Measurements from ENCODE around the gene PLEKHG3. TPM values are rescaled to one million over a fixed set of nuclear protein-coding genes. Genes with fewer than 3 reads are reported as not detected.

The PLEKHG3 gene
- total and polyA plus RNA-seq, 2 donors (not counting 1 experiment from before 2014, with no cell fraction given): 0.17 to 3.0 TPM

DNA sequence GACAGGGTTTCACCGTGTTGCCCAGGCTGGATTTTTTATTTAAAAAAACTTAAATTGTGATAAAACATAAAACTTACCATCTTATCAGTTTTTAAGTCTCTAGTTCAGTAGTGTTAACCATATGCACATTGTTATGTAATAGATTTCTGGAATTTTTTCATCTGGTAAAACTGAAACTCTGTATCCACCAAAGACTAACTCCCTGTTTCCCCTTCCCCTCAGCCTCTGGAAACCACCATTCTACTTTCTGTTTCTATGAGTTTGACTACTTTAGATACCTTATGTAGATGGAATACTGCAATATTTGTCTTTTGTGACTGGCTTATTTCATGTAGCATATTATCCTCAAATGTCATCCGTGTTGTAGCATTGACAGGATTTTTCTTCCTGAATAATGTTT is 12.8 kb upstream of the PLEKHG3 start:
- no peak overlapping the region for H3K4me2 ChIP-seq (ENCODE audit: extremely low read depth, insufficient read depth, low read length)

DNA sequence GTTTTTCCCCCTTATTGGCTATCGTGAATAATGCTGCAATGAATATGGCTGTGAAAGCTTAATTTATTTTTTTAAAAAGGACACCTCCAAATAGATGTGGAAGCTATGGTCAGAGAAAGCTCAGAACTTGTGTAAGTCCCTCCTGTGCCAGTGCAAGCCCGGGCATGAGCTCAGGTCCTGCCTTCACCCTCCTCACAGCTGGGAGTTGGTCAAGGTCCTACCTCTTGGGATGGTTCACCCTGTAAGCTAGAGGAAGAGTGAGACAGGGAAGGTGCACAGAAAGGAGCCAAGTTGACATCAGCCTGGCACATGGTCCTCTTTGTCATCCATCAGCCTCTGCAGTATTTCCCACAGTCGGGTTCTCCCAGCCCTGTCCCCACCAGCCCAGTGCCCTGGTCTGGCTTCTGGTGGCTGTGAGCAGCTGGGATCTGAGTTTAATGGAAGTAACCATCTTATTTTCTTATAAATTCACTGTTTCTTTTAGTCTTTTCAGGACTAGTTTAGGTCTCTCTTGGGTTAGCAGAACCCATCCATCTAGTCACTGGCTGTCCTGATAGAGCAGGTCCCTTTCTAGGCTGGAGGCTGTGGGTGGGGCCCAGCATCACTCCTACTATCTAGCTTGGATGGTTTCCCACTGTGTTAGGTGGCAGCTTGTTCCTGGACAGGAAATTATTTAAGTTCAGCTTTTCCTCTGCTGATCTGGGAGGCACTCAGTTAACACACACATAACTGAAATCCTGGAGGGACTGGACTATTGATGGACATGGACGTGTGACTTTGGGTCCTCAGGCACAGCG is 11.8 kb upstream of the PLEKHG3 start:
- Histone ChIP-seq H3K36me3 (ENCODE audit: control insufficient read depth, insufficient read depth, low read length) (no peaks in the 10 kb centered on the region), H3K9ac (ENCODE audit: insufficient read depth, low read length) (no peak overlapping the region), H3K4me3 (replicated peaks in 1 of 4; ENCODE audit: control extremely low read depth in 1 of 4, insufficient read depth in 1 of 4, low read depth in 3 of 4, low read length in 4 of 4) (no peak overlapping the region), H3K4me1 (ENCODE audit: control insufficient read depth, extremely low read depth, insufficient read depth, low read length) (no peaks in the 10 kb centered on the region), H3K27me3 (ENCODE audit: control insufficient read depth, insufficient read depth, low read length) (peaks cover 22% of the 10 kb centered on the region), H4K20me1 (ENCODE audit: control insufficient read depth, extremely low read depth, insufficient read depth, low read length) (no peaks in the 10 kb centered on the region), H2AFZ (ENCODE audit: low read length) (no peak overlapping the region), H3K27ac (ENCODE audit: insufficient read depth, low read length) (no peak overlapping the region), H3K4me2 (ENCODE audit: extremely low read depth, insufficient read depth, low read length) (no peak overlapping the region), H3K79me2 (ENCODE audit: control insufficient read depth, insufficient read depth, low read length) (no peaks in the 10 kb centered on the region), H3K9me3 (ENCODE audit: control insufficient read depth, insufficient read depth, low read depth, low read length) (no peaks in the 10 kb centered on the region)
- TF ChIP-seq, protein P1, sequence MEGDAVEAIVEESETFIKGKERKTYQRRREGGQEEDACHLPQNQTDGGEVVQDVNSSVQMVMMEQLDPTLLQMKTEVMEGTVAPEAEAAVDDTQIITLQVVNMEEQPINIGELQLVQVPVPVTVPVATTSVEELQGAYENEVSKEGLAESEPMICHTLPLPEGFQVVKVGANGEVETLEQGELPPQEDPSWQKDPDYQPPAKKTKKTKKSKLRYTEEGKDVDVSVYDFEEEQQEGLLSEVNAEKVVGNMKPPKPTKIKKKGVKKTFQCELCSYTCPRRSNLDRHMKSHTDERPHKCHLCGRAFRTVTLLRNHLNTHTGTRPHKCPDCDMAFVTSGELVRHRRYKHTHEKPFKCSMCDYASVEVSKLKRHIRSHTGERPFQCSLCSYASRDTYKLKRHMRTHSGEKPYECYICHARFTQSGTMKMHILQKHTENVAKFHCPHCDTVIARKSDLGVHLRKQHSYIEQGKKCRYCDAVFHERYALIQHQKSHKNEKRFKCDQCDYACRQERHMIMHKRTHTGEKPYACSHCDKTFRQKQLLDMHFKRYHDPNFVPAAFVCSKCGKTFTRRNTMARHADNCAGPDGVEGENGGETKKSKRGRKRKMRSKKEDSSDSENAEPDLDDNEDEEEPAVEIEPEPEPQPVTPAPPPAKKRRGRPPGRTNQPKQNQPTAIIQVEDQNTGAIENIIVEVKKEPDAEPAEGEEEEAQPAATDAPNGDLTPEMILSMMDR (conservative IDR thresholded peaks at IDR 0.05 in 1 of 2, IDR thresholded peaks at IDR 0.05 in 1 of 2; ENCODE audit: low read depth in 1 of 2, low read length in 2 of 2): no peak
- TF ChIP-seq EZH2 (IDR thresholded peaks at IDR 0.05; ENCODE audit: low read length, missing control alignments): no peak
- no peak for DNase-seq (ENCODE audit: low read depth in 2 of 2)

More for the DNA sequence above, 12.8 kb upstream of the PLEKHG3 start:
- H3K27me3 ChIP-seq (ENCODE audit: control insufficient read depth, insufficient read depth, low read length): peaks cover 19% of the 10 kb centered on the region
- no peak overlapping the region for H3K9ac ChIP-seq (ENCODE audit: insufficient read depth, low read length)
- no peaks in the 10 kb centered on the region for H3K36me3 ChIP-seq (ENCODE audit: control insufficient read depth, insufficient read depth, low read length)
- H2AFZ ChIP-seq (ENCODE audit: low read length): no peak overlapping the region
- no peaks in the 10 kb centered on the region for H3K9me3 ChIP-seq (ENCODE audit: control insufficient read depth, insufficient read depth, low read depth, low read length)
- TF ChIP-seq EZH2 (IDR thresholded peaks at IDR 0.05; ENCODE audit: low read length, missing control alignments): no peak
- TF ChIP-seq, protein P1 (conservative IDR thresholded peaks at IDR 0.05 in 1 of 2, IDR thresholded peaks at IDR 0.05 in 1 of 2; ENCODE audit: low read depth in 1 of 2, low read length in 2 of 2): no peak
- H3K27ac ChIP-seq (ENCODE audit: insufficient read depth, low read length): no peak overlapping the region
- no peaks in the 10 kb centered on the region for H3K79me2 ChIP-seq (ENCODE audit: control insufficient read depth, insufficient read depth, low read length)
- DNase-seq (ENCODE audit: low read depth in 2 of 2): no peak
- no peaks in the 10 kb centered on the region for H4K20me1 ChIP-seq (ENCODE audit: control insufficient read depth, extremely low read depth, insufficient read depth, low read length)
- H3K4me3 ChIP-seq (replicated peaks in 1 of 4; ENCODE audit: control extremely low read depth in 1 of 4, insufficient read depth in 1 of 4, low read depth in 3 of 4, low read length in 4 of 4): no peak overlapping the region
- no peaks in the 10 kb centered on the region for H3K4me1 ChIP-seq (ENCODE audit: control insufficient read depth, extremely low read depth, insufficient read depth, low read length)

DNA sequence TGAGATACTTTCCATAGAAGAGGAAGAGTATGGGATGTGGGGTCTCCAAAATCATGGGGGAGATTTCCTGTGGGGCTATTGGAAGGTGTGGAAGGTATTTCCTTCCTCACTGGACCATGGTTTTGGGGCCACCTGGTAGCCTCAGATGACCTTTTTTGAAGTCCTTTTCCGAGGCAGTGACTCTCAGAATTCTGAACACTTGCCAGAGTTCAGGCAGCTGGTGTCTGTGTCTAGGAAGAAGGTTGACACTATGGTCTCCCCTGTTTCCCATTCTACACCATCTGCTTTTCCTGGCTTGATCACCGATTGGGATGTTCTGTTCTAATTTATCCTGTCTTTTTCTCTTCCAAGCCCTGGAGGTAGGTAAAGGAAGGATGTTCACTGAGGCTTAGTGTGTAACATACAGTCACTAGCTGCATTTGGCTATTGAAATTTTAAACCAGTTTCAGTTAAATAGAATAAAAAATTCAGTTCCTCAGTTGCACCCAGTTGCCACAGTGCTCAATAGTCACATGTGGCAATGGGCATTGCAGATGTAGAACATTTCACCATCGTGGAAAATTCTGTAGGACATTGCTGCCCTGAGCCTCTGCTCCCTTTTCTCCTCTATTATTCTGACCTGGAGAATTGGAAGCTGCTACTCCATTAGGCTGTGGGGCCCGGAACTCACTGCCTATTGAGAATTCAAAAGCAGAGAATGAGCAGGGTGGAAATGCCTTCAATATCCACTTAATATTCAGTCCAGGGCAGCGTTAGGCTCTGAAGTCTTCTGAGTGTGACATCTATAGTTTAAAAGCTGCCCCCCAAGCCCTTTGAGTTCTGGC is 11.0 kb upstream of the PLEKHG3 start:
- no peak overlapping the region for H3K27ac ChIP-seq (ENCODE audit: insufficient read depth, low read length)
- no peaks in the 10 kb centered on the region for H3K4me1 ChIP-seq (ENCODE audit: control insufficient read depth, extremely low read depth, insufficient read depth, low read length)
- no peaks in the 10 kb centered on the region for H3K79me2 ChIP-seq (ENCODE audit: control insufficient read depth, insufficient read depth, low read length)
- no peak overlapping the region for H3K4me3 ChIP-seq (replicated peaks in 1 of 4; ENCODE audit: control extremely low read depth in 1 of 4, insufficient read depth in 1 of 4, low read depth in 3 of 4, low read length in 4 of 4)
- H3K9ac ChIP-seq (ENCODE audit: insufficient read depth, low read length): no peak overlapping the region
- no peak overlapping the region for H2AFZ ChIP-seq (ENCODE audit: low read length)
- no peak for TF ChIP-seq EZH2 (IDR thresholded peaks at IDR 0.05; ENCODE audit: low read length, missing control alignments)
- TF ChIP-seq, protein P1 (conservative IDR thresholded peaks at IDR 0.05 in 1 of 2, IDR thresholded peaks at IDR 0.05 in 1 of 2; ENCODE audit: low read depth in 1 of 2, low read length in 2 of 2): no peak
- H3K9me3 ChIP-seq (ENCODE audit: control insufficient read depth, insufficient read depth, low read depth, low read length): no peaks in the 10 kb centered on the region
- H3K4me2 ChIP-seq (ENCODE audit: extremely low read depth, insufficient read depth, low read length): no peak overlapping the region
- H4K20me1 ChIP-seq (ENCODE audit: control insufficient read depth, extremely low read depth, insufficient read depth, low read length): no peaks in the 10 kb centered on the region
- peaks cover 29% of the 10 kb centered on the region for H3K27me3 ChIP-seq (ENCODE audit: control insufficient read depth, insufficient read depth, low read length)
- no peaks in the 10 kb centered on the region for H3K36me3 ChIP-seq (ENCODE audit: control insufficient read depth, insufficient read depth, low read length)
- DNase-seq (ENCODE audit: low read depth in 2 of 2): no peak

Data from fibroblast of lung (primary cell).